Measurements from ENCODE around the gene HDHD5. TPM values are rescaled to one million over a fixed set of nuclear protein-coding genes. Genes with fewer than 3 reads are reported as not detected.

The HDHD5 gene
- total RNA-seq, 1 experiment from 2014 or later = 37.2 TPM

DNA sequence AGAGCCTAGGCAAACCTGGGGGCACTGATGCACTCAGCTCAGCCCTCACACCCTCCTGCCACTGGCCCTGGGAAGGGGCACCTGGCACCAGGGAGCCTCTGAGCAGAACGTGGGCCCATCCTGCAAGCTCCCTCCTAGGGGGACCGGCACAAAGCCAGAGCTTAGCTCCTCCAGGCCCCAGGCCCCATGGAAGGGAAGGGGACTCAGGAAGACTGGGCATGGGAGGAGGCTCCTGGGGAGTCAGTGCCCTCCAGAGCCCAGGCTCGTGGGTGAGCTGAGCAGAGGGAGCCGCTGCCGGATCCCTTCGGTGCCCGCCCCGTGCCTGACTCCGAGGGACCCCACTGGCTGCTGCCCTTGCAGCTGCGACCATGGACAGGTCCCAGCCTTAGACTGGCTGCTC is 31.6 kb upstream of the HDHD5 start:
- ATAC-seq = no peak
- no peaks in the 10 kb centered on the region for H3K27me3 ChIP-seq (ENCODE audit: control insufficient read depth, insufficient read depth, low read length)
- TF ChIP-seq, protein P1, sequence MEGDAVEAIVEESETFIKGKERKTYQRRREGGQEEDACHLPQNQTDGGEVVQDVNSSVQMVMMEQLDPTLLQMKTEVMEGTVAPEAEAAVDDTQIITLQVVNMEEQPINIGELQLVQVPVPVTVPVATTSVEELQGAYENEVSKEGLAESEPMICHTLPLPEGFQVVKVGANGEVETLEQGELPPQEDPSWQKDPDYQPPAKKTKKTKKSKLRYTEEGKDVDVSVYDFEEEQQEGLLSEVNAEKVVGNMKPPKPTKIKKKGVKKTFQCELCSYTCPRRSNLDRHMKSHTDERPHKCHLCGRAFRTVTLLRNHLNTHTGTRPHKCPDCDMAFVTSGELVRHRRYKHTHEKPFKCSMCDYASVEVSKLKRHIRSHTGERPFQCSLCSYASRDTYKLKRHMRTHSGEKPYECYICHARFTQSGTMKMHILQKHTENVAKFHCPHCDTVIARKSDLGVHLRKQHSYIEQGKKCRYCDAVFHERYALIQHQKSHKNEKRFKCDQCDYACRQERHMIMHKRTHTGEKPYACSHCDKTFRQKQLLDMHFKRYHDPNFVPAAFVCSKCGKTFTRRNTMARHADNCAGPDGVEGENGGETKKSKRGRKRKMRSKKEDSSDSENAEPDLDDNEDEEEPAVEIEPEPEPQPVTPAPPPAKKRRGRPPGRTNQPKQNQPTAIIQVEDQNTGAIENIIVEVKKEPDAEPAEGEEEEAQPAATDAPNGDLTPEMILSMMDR (IDR thresholded peaks at IDR 0.05) = no peak
- TF ChIP-seq, protein P2, sequence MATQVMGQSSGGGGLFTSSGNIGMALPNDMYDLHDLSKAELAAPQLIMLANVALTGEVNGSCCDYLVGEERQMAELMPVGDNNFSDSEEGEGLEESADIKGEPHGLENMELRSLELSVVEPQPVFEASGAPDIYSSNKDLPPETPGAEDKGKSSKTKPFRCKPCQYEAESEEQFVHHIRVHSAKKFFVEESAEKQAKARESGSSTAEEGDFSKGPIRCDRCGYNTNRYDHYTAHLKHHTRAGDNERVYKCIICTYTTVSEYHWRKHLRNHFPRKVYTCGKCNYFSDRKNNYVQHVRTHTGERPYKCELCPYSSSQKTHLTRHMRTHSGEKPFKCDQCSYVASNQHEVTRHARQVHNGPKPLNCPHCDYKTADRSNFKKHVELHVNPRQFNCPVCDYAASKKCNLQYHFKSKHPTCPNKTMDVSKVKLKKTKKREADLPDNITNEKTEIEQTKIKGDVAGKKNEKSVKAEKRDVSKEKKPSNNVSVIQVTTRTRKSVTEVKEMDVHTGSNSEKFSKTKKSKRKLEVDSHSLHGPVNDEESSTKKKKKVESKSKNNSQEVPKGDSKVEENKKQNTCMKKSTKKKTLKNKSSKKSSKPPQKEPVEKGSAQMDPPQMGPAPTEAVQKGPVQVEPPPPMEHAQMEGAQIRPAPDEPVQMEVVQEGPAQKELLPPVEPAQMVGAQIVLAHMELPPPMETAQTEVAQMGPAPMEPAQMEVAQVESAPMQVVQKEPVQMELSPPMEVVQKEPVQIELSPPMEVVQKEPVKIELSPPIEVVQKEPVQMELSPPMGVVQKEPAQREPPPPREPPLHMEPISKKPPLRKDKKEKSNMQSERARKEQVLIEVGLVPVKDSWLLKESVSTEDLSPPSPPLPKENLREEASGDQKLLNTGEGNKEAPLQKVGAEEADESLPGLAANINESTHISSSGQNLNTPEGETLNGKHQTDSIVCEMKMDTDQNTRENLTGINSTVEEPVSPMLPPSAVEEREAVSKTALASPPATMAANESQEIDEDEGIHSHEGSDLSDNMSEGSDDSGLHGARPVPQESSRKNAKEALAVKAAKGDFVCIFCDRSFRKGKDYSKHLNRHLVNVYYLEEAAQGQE (IDR thresholded peaks at IDR 0.05; ENCODE audit: insufficient read depth in 1 of 2, low read depth in 2 of 2, low read length in 1 of 2) = no peak
- TF ChIP-seq SIN3A (IDR thresholded peaks at IDR 0.05; ENCODE audit: borderline replicate concordance, insufficient read depth, low read depth, low read length) (no peak), POLR2AphosphoS5 (IDR thresholded peaks at IDR 0.05; ENCODE audit: low read depth, low read length) (no peak), TCF7L2 (IDR thresholded peaks at IDR 0.05; ENCODE audit: low read depth, low read length) (no peak)
- ChIA-PET CTCF (interaction anchor here (2.3 kb wide), 1 partner anchor 19 kb away, joined by 6 read pairs; no protein-coding TSS in a partner anchor), POLR2A (no interaction called here)
- intact Hi-C loops (cut with micrococcal nuclease; ENCODE audit: unreplicated experiment) (no loop called here), in situ Hi-C loops (cut with HindIII; ENCODE audit: low pct_unique_long_range_greater_than_20kb, low sequenced_read_pairs) (no loop called here)
- BruUV-seq (replicated peaks) = no TSS peak
- H3K4me3 ChIP-seq (ENCODE audit: low read depth in 2 of 2, low read length in 2 of 2) = no peak overlapping the region
- H3K4me1 ChIP-seq (ENCODE audit: control insufficient read depth, insufficient read depth, low read length) = no peaks in the 10 kb centered on the region
- no peaks in the 10 kb centered on the region for H3K36me3 ChIP-seq (ENCODE audit: control insufficient read depth, insufficient read depth, low read length)
- no peak overlapping the region for H3K27ac ChIP-seq (ENCODE audit: low read length)
- no peaks in the 10 kb centered on the region for H3K9me3 ChIP-seq (ENCODE audit: control insufficient read depth, insufficient read depth, low read depth, low read length)
- DNase-seq (ENCODE audit: low read depth, low spot score) = no peak

DNA sequence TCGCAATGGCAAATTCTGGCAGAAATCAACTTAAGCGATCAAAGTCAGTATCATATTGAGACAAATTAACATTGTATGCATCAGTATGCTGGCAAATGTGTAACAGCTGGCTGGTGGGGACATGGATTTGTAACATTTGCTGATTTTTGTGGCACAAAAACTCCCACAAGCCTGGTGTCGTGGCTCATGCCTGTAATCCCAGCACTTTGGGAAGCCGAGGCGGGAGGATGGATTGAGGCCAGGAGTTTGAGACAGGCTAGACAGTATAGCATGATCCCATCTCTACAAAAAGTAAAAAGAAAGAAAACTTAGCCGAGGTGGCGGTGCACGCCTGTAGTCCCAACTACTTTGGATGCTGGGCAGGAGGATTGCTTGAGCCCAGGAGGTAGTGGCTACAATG is 17.6 kb upstream of the HDHD5 start:
- Histone ChIP-seq H3K27me3 (ENCODE audit: control insufficient read depth, insufficient read depth, low read length) (no peaks in the 10 kb centered on the region), H3K9me3 (ENCODE audit: control insufficient read depth, insufficient read depth, low read depth, low read length) (no peaks in the 10 kb centered on the region), H3K36me3 (ENCODE audit: control insufficient read depth, insufficient read depth, low read length) (no peaks in the 10 kb centered on the region), H3K4me1 (ENCODE audit: control insufficient read depth, insufficient read depth, low read length) (peaks cover 4% of the 10 kb centered on the region; the same call in 1 of the 2 replicates), H3K27ac (ENCODE audit: low read length) (no peak overlapping the region), H3K4me3 (ENCODE audit: low read depth in 2 of 2, low read length in 2 of 2) (no peak overlapping the region)
- DNase-seq (ENCODE audit: low read depth, low spot score) (no peak), ATAC-seq (no peak)
- intact Hi-C loops (cut with micrococcal nuclease; ENCODE audit: unreplicated experiment) (no loop called here), in situ Hi-C loops (cut with HindIII; ENCODE audit: low pct_unique_long_range_greater_than_20kb, low sequenced_read_pairs) (no loop called here)
- no TSS peak for BruUV-seq (replicated peaks)
- ChIA-PET CTCF (no interaction called here), POLR2A (no interaction called here)
- TF ChIP-seq, protein P2 (IDR thresholded peaks at IDR 0.05; ENCODE audit: insufficient read depth in 1 of 2, low read depth in 2 of 2, low read length in 1 of 2) = no peak
- TF ChIP-seq TCF7L2 (IDR thresholded peaks at IDR 0.05; ENCODE audit: low read depth, low read length) (no peak), POLR2AphosphoS5 (IDR thresholded peaks at IDR 0.05; ENCODE audit: low read depth, low read length) (no peak), SIN3A (IDR thresholded peaks at IDR 0.05; ENCODE audit: borderline replicate concordance, insufficient read depth, low read depth, low read length) (no peak)
- TF ChIP-seq, protein P1 (IDR thresholded peaks at IDR 0.05) = no peak

Data from Panc1 (cell line).